ENCODE results near the gene TCF3. TPM values are rescaled to one million over a fixed set of nuclear protein-coding genes. Genes with fewer than 3 reads are reported as not detected.

The TCF3 gene
- total RNA-seq, 1 donor from 2014 or later: 153 TPM

GRCh38 chr19:1648920-1649541 lies 3.4 kb downstream of the TCF3 start:
- no peak overlapping the region for H3K4me3 Mint-ChIP-seq (ENCODE audit: unreplicated experiment)
- no peak for DNase-seq (ENCODE audit: low spot score)
- peaks cover 5% of the 10 kb centered on the region for H3K36me3 Mint-ChIP-seq (ENCODE audit: low read depth)
- peaks cover 17% of the 10 kb centered on the region for H3K4me1 Mint-ChIP-seq (ENCODE audit: low read depth)
- H3K27ac Mint-ChIP-seq (ENCODE audit: unreplicated experiment): peak overlapping the region; percentile 17
- TF ChIP-seq, protein P1, sequence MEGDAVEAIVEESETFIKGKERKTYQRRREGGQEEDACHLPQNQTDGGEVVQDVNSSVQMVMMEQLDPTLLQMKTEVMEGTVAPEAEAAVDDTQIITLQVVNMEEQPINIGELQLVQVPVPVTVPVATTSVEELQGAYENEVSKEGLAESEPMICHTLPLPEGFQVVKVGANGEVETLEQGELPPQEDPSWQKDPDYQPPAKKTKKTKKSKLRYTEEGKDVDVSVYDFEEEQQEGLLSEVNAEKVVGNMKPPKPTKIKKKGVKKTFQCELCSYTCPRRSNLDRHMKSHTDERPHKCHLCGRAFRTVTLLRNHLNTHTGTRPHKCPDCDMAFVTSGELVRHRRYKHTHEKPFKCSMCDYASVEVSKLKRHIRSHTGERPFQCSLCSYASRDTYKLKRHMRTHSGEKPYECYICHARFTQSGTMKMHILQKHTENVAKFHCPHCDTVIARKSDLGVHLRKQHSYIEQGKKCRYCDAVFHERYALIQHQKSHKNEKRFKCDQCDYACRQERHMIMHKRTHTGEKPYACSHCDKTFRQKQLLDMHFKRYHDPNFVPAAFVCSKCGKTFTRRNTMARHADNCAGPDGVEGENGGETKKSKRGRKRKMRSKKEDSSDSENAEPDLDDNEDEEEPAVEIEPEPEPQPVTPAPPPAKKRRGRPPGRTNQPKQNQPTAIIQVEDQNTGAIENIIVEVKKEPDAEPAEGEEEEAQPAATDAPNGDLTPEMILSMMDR (IDR thresholded peaks at IDR 0.05): no peak
- H3K27me3 Mint-ChIP-seq (ENCODE audit: low read depth): no peaks in the 10 kb centered on the region
- no peaks in the 10 kb centered on the region for H3K9me3 Mint-ChIP-seq (ENCODE audit: low read depth)

DNA sequence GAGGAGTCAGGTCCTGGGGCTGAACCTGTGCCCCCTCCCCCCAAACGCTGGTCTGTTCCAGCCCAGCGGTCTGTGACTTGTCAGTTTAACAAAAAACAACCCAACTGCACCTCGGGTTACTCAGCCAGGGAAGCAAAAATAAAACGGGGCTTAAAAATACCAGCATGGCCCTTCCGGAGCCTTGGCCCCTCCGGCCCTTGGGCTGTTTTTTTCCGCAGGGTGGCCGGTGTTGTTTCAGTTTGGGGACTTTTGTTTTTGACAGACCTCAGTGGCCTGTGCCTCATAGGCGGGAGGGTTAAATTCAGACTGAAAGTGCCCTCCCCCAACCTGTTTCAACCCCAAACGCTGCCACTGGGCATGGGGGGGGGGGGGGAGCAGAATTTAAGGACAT lies 4.0 kb downstream of the TCF3 start:
- Mint-ChIP-seq H3K27ac (ENCODE audit: unreplicated experiment) (no peak overlapping the region), H3K27me3 (ENCODE audit: low read depth) (no peaks in the 10 kb centered on the region), H3K4me1 (ENCODE audit: low read depth) (peaks cover 17% of the 10 kb centered on the region), H3K36me3 (ENCODE audit: low read depth) (peaks cover 5% of the 10 kb centered on the region), H3K9me3 (ENCODE audit: low read depth) (no peaks in the 10 kb centered on the region), H3K4me3 (ENCODE audit: unreplicated experiment) (no peak overlapping the region)
- DNase-seq (ENCODE audit: low spot score): no peak
- TF ChIP-seq, protein P1 (IDR thresholded peaks at IDR 0.05): no peak

DNA sequence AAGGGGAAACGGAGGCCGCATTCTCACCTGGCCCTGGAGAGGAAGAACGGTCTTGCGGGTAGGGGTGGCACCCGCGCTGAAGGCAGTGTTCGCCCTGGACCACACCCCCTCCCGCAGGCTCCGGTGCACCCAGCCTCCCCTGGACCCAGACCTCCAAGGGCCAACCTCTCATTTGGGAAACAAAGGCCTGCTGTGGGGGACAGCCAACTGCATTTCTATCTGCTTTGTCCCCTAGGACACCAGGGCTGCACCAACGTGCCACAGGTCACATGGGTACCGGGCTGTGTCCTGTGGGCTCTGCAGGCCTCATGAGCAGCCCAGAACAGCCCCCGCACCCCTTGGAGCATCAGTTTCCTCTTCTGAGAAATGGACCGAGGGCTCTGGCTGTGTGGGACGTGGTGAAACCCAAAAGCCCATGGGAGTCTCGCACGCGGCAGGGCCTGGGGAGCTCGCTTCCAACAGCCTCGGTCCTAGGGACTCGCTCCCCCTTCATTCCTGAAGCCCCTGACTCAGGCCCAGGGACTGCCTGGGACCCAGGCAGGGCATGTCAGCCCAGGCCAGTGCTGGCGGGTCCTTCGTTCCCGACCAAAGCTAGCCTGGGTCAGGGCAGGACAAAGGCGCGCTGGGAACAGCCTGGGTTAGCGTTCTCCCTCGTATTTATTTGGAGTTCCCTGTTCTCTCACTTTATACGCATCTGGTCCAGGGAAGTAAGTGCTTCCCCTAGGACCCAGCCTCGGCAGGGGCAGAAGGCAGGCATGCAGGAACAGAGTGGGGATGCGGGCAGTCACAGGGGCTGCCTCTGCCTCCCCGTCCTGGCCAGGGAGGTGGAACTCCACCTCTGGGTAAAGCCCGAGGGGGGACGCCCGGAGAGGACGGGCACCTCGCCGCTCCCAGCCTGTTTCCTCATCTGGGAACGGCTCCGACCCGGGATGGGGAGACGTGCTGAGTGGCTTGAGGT lies 4.6 kb downstream of the TCF3 start:
- TF ChIP-seq, protein P1 (IDR thresholded peaks at IDR 0.05): no peak
- Mint-ChIP-seq H3K4me3 (ENCODE audit: unreplicated experiment) (no peak overlapping the region), H3K27ac (ENCODE audit: unreplicated experiment) (no peak overlapping the region), H3K4me1 (ENCODE audit: low read depth) (peaks cover 14% of the 10 kb centered on the region), H3K36me3 (ENCODE audit: low read depth) (peaks cover 7% of the 10 kb centered on the region), H3K27me3 (ENCODE audit: low read depth) (no peaks in the 10 kb centered on the region), H3K9me3 (ENCODE audit: low read depth) (no peaks in the 10 kb centered on the region)
- DNase-seq (ENCODE audit: low spot score): no peak

GRCh38 chr19:1646659-1647453 lies 5.6 kb downstream of the TCF3 start:
- H3K4me1 Mint-ChIP-seq (ENCODE audit: low read depth): peaks cover 14% of the 10 kb centered on the region
- no peak overlapping the region for H3K27ac Mint-ChIP-seq (ENCODE audit: unreplicated experiment)
- TF ChIP-seq, protein P1 (IDR thresholded peaks at IDR 0.05): no peak
- no peaks in the 10 kb centered on the region for H3K27me3 Mint-ChIP-seq (ENCODE audit: low read depth)
- H3K36me3 Mint-ChIP-seq (ENCODE audit: low read depth): peaks cover 10% of the 10 kb centered on the region
- H3K4me3 Mint-ChIP-seq (ENCODE audit: unreplicated experiment): no peak overlapping the region
- no peak for DNase-seq (ENCODE audit: low spot score)
- no peaks in the 10 kb centered on the region for H3K9me3 Mint-ChIP-seq (ENCODE audit: low read depth)

GRCh38 chr19:1646149-1646548 lies 6.3 kb downstream of the TCF3 start:
- peaks cover 14% of the 10 kb centered on the region for H3K4me1 Mint-ChIP-seq (ENCODE audit: low read depth)
- TF ChIP-seq, protein P1 (IDR thresholded peaks at IDR 0.05): no peak
- peaks cover 10% of the 10 kb centered on the region for H3K36me3 Mint-ChIP-seq (ENCODE audit: low read depth)
- H3K4me3 Mint-ChIP-seq (ENCODE audit: unreplicated experiment): no peak overlapping the region
- H3K27me3 Mint-ChIP-seq (ENCODE audit: low read depth): no peaks in the 10 kb centered on the region
- no peaks in the 10 kb centered on the region for H3K9me3 Mint-ChIP-seq (ENCODE audit: low read depth)
- H3K27ac Mint-ChIP-seq (ENCODE audit: unreplicated experiment): no peak overlapping the region
- no peak for DNase-seq (ENCODE audit: low spot score)

Measured in chondrocyte (in vitro differentiated cells).